ENCODE data around the gene PTGIR.

DNA sequence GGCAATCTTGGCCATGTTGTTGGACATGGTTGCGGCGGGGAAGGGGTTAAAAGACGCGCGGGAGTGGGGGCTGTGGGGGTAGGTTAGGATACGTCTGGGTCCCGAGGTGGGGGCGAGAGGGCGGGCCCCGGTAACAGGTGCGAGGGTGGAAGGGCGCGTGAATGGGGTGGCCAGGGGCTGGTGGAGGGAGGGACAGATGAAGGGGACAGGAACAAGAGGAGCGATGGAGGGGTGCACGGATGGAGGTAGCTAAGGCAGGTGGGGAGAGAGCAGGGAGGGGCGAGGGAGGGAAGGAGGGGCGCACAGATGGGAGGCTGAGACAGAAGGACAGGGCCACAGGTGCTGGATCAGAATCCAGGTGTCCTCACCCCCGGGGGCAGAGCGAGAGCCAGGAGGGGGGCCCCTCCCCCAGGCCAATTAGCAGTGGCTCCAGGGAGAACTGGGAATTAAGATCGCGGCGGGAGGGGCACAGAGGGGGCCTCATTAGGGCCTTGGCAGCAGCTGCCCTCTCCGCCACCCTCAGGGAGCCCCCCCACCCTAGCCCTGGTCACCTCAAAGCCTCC lies 9.8 kb upstream of the PTGIR start:
- TF ChIP-seq, protein P1, sequence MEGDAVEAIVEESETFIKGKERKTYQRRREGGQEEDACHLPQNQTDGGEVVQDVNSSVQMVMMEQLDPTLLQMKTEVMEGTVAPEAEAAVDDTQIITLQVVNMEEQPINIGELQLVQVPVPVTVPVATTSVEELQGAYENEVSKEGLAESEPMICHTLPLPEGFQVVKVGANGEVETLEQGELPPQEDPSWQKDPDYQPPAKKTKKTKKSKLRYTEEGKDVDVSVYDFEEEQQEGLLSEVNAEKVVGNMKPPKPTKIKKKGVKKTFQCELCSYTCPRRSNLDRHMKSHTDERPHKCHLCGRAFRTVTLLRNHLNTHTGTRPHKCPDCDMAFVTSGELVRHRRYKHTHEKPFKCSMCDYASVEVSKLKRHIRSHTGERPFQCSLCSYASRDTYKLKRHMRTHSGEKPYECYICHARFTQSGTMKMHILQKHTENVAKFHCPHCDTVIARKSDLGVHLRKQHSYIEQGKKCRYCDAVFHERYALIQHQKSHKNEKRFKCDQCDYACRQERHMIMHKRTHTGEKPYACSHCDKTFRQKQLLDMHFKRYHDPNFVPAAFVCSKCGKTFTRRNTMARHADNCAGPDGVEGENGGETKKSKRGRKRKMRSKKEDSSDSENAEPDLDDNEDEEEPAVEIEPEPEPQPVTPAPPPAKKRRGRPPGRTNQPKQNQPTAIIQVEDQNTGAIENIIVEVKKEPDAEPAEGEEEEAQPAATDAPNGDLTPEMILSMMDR (IDR thresholded peaks at IDR 0.05) = no peak
- TF ChIP-seq POLR2AphosphoS5 (IDR thresholded peaks at IDR 0.05; ENCODE audit: insufficient read depth in 1 of 2, low read depth in 1 of 2) = no peak

All from vagina (tissue), 2 donors.